ENCODE measurements around the gene FLNA.

Gene FLNA

GRCh38 chrX:154378059-154378798 is 3.8 kb upstream of the FLNA start:
- DNase-seq (ENCODE audit: insufficient read length, low spot score) (no peak), FAIRE-seq (no peak)

DNA sequence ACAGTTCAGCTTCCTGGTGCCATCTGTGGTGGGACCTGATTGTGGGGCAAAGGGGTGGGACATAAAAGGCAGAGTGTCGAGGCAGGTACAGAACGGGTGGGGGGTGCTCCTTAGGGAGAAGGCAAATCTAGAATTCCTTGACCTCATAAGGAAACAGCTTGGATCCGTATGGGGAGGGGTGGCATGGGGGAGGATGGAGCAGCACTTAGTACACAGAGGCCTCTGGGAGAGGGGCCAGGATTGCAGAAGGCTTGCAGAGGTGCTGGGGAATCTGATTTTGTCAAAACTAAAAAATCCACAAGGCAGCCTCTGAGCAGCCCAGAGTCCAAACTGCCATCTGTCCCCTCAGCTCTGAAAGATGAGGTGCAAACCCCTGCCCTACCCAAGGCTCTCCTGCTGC is 2.3 kb upstream of the FLNA start:
- no peak for FAIRE-seq

DNA sequence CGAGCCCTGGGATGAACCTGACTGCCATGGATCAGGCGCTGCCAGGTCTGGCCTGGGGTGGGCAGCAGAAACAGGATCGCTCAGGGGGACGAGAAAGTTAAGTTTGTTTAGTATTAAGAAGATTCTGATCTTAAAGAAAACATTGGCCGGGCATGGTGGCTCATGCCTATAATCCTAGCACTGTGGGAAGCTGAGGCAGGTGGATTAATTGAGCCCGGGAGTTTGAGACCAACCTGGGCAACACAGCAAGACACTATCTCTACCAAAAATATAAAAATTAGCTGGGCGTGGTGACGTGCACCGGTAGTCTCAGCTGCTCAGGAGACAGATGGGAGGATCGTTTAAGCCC is 696 bp upstream of the FLNA start:
- FAIRE-seq: no peak
- no peak for DNase-seq (ENCODE audit: insufficient read length, low spot score)

More for the DNA sequence above, 2.3 kb upstream of the FLNA start:
- no peak for DNase-seq (ENCODE audit: insufficient read length, low spot score)

- DNase-seq (ENCODE audit: insufficient read length, low spot score) (peak; percentile 39), FAIRE-seq (no peak)
These were observed 811 bp downstream of the FLNA start for GRCh38 chrX:154373340-154374306.

- FAIRE-seq (no peak), DNase-seq (ENCODE audit: insufficient read length, low spot score) (no peak)
These were observed 1.8 kb downstream of the FLNA start for GRCh38 chrX:154372612-154373022.

DNA sequence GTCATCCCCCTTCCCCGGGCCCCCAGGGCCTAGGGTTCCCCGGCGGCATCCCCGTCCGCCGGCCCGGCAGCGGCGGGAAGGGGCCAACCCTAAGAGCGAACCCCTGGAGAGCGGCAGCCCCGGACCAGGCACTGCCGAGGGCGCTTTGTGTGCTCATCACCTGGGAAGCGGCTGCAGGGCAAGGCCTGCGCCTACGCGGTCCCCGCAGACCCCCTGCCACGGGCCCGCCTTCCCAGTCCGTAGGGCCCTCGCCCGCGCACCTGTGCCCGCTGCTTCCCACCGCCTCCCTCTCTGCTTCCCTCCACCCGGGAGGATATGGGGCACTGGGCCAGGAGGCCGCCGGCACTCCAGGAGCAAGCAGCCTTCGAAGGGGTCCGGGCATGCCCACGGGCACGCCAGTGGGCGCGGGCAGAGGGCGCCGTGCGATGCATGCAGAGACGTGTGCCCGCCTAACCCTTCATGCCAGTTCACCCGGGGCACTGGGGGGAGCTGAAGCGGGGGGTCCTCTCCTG is 2.6 kb downstream of the FLNA start:
- DNase-seq (ENCODE audit: insufficient read length, low spot score) (no peak), FAIRE-seq (no peak)

GRCh38 chrX:154371017-154371788 is 3.2 kb downstream of the FLNA start:
- FAIRE-seq: no peak
- DNase-seq (ENCODE audit: insufficient read length, low spot score): peak; percentile 37

- no peak for FAIRE-seq
- no peak for DNase-seq (ENCODE audit: insufficient read length, low spot score)
These were observed 4.0 kb downstream of the FLNA start for GRCh38 chrX:154370300-154371016.

DNA sequence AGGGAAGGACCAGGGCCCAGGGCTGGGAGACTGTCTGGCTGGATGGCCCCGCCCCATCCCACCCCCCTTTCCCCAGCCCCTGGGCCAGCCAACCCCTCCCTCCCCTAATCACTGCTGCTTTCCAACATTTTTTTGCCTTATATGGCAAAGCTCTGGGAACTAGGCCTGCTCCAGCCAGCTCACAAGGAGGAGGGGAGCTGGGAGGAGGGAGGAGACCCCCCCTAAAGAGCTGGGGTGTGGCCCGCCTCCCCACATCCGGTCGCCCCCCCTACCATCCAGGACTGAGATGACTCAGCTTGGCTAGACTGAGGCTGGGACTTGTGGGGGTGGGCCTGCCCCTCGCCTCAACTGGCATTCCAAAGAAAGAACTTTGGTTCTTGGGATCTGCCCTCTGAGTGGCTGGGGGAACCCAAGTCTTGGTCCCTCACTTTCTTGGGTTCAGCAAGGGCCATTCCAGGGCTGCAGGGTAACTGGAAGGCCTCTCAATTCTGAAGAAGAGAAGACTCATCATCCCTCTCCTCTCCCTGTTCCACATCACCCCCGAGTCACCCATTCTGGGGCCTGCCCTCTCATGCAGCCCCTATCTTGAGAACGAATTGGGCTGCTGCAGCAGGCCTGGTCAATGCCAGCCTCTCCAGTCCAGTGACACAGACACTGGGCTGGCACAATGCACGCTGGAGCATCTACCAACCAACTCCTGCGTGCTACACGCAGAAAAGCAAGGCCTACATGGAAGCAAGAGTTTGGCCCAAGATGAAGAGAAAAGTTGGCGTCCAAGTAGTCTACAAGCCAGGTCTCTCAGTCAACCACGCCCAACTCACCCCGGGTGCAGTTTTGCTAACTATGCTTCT is 4.8 kb downstream of the FLNA start:
- DNase-seq (ENCODE audit: insufficient read length, low spot score): peak; percentile 71
- no peak for FAIRE-seq

DNA sequence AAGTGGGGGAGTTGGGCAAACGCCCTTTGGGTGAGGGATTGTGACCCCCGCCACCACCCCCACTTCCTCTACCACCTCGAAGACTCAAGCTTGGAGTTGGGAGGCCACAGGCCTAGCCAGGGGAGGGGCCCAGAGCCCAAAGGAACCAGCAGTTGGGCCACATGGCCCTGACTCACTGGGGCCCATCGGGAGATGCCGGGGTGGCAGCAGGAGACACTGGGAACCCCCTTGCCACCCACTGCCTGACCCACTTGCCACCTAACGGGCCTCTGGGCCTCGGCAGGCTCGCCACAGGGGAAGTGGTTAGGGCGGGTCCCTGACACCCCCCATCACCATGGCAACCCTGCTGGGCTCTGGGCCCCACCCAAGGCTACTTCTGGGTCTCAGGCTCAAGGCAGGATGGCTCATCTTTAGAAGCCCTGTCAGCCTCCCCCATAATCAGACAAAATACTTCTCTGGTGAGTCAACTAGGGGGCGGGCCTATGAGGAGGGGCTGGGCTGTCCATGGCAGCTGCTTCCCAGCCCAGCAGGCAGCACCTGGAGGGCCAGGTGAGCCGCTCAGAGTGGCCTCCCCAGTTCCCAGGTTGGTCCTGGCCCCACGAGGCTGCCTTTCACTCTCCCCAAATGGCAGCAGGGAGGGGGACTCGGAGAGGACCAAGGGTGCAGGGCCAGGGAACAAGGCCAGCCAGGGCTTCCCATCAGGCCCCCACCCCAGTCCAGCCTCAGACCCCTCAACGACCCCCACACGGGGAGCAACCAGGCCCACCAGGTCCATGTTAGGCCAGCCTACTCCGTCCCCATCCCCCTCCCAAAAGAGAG is 5.6 kb downstream of the FLNA start:
- DNase-seq (ENCODE audit: insufficient read length, low spot score) (peak; percentile 72), FAIRE-seq (peak; percentile 31)

DNA sequence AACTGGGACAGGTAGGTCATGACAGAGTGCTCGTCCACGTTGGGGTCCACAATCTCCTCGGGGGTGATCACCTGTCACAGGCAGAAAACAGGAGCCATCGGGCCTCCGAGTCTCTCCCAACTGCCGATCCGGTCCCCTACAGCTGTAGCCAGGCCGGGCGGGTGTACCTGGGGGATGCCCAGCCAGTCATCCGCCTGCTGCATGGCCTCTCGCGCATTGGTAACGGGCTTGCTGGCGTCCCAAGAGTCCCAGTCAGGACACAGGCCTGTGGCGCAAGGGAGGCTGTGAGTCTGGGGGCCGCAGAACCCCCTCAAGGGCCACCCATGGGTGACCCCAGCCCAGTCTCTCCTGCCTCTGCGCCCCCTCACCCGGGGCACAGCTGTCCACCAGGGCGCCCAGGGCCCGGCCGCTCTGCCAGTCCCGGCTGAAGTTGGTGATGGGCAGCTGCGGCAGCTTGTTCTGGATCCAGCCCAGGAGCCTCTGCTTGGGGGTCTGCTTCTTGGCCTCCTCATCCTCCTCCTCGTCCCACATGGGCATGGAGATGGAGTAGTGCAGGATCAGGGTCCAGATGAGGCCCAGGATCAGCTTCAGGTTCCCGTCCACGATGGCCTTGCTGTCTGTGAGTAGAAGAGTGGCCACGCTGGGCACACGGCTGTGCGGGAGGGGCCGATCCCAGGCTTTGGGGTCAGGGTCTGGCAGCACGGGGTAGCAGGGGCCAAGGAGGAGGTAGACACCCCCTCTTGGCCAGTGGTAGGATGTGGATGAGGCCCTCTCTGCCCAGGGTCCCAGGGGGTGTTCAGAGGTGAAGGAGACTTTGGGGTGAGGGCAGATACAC is 6.7 kb downstream of the FLNA start:
- DNase-seq (ENCODE audit: insufficient read length, low spot score) (no peak), FAIRE-seq (no peak)

- no peak for FAIRE-seq
- DNase-seq (ENCODE audit: insufficient read length, low spot score): no peak
These were observed 7.8 kb downstream of the FLNA start for GRCh38 chrX:154366666-154367055.

GRCh38 chrX:154365997-154366665 is 8.3 kb downstream of the FLNA start:
- DNase-seq (ENCODE audit: insufficient read length, low spot score) (no peak), FAIRE-seq (no peak)

- FAIRE-seq (no peak), DNase-seq (ENCODE audit: insufficient read length, low spot score) (no peak)
These were observed 9.3 kb downstream of the FLNA start for GRCh38 chrX:154365052-154365600.

DNA sequence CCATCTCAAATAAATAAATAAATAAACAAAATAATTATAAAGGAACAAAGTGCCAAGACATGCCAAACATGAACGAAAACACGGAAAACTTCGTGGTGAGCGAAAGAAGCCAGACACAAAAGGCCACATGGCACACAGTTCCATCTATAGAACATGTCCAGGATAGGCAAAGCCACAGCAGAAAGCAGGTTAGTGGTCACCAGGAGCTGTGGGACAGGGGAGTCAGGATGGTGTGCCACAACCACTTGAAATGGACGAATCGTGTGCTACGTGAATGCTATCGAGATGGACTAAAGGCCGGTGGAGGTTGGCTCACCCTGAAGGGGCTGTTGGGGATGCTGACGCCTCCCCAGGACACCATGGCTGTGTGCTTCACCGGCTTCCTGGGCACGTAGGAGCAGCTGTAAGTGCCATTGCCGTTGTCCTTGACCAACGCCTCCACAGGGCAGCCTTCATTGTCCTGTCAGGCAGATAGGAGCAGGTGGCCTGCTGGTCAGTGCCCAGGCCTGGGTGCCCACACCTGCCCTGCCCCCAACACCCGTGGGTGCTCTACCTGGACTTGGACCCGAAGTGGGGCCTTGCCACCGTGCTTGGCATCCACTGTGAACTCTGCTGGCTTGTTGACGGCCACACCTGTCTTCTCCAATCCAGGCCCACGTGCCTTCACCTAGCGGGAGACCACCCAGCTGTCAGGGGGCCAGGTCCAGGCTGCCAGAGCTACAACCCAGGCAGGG is 10.6 kb downstream of the FLNA start:
- FAIRE-seq (no peak), DNase-seq (ENCODE audit: insufficient read length, low spot score) (no peak)

DNA sequence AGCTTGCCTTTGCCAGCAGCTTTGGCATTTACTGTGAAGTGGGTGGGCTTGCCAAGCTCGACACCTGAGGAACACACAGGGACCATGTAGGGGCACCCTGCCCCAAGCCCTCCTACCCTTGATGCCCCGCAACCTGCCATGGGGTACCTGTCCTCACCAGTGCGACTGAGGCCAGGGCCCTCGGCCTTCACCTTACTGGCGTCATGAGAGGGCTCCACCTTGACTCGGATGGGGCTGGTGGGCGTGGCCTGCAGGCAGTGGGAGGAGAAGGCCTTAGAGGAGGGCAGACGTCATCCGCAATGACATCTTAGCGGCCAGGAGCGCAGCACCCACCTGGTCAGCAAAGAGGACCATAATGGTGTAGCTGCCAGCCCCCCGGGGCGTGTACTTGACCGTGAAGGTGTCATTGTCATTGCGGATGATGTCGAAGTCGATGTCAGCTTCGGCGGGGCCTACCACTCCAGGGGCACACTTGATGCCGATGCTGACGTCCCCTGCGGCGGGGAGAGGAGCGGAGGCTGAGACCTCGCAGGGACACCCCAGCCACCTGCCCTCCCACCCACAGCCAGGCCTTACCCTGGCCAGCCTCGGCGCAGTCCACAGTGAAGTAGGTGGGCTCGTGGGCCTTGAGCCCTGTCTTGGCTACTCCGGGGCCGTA is 12.2 kb downstream of the FLNA start:
- FAIRE-seq (no peak), DNase-seq (ENCODE audit: insufficient read length, low spot score) (no peak)

Data from HTR-8/SVneo (cell line).